ENCODE data around the gene HDHD3.

The HDHD3 gene

GRCh38 chr9:113337714-113338113 lies 39.1 kb downstream of the HDHD3 start:
- H3K4me3 ChIP-seq (ENCODE audit: low read depth, low read length), result no peak overlapping the region

DNA sequence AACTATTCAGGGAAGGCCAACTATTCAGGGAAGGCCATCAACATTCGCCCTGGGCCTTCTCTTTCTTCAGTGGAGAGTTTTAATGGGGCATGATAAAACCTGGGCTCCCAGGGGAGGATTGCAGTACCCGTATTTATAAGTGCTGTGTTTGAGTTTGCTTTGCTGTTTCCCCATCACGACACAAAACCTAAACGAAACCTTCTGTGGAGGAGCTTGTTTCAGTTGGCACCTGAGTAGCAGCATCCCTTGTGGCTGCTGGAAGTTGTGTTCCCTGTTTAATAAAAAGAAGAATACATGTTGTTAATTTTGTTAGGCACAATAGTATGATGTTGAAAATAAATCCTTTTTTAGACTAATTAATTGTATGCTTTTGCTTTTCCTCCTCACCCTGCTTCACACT lies 45.0 kb downstream of the HDHD3 start:
- no peak overlapping the region for H3K4me3 ChIP-seq (ENCODE audit: low read depth, low read length)

DNA sequence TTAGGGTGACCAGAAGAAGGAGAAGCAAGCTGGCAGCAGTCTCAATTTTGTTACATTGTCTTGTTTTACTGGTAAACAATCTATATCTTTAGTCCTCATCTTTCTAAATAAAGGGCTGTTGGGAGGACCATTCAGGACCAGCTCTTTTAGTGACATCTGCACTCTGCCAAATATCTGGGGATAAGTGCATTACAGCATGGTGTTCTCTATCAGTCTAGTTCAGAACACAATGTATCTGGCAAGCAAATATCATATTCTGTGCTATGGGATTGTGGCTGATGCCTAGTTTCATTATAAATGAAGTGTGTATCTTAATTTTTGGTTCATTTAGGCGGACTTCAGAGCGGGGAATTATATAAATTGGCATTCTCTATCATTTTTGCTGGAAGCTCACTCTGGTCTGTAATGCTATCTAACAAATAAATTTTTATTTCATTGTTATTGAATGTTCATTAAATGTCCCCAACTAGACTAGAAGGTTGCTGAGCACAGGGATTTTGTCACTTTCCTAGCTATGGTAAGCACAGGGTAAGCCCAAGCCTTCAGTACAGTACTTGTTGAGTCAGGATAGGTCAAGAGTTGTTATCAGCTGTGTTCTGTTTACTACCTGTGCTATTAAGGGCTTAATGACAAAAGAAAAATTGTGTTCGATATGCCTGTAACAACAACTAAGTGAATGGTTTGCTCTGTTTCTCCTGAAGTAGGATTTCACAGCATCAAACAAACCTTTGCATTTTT lies 48.6 kb downstream of the HDHD3 start:
- no peak overlapping the region for H3K4me3 ChIP-seq (ENCODE audit: low read depth, low read length)

- no peak overlapping the region for H3K4me3 ChIP-seq (ENCODE audit: low read depth, low read length)
Measured at GRCh38 chr9:113326230-113326629, 50.6 kb downstream of the HDHD3 start.
